K562 (cell line): Measurements from ENCODE around the gene MMS19. TPM values are rescaled to one million over a fixed set of nuclear protein-coding genes. Genes with fewer than 3 reads are reported as not detected.
A peak's percentile ranks its signal among the peaks of the same experiment; 100 is the strongest.

ENCODE experiments used
- ATAC-seq: fragments of 200-7000 bp; cut with Tn5 transposase; 3 replicates; pipeline ENCODE4 v1.9.1; 2020; ENCODE audit warnings: moderate library complexity
- BruUV-seq: library from RNA; stranded (reverse); fragments of 400-500 nt; replicated peaks from 2 replicates; lab custom pipeline; 2021; lab: Mats Ljungman, UMichigan
- CTCF ChIA-PET: fragments of 300-600 bp; formaldehyde crosslinking; extraction: SDS; loops from one replicate; lab custom pipeline; 2021; ENCODE audit warnings: low intra/inter-chr PET ratio; lab: Yijun Ruan, JAX
- POLR2A ChIA-PET: fragments of 300-600, 350-650 bp; sonication (Branson Sonifier 250); formaldehyde crosslinking; extraction: SDS; loops from one replicate; lab custom pipeline; 2021; ENCODE audit warnings: antibody characterized with exemption, inconsistent platforms; lab: Yijun Ruan, JAX
- DNase-seq, 4 experiments: peaks; one replicate each; pipeline versions ENCODE4 v3.0.0 to v3.0.0-alpha.2; 2011 to 2018; ENCODE audit warnings: low spot score in 3 of 4, mixed read lengths in 3 of 4; ENCODE audit errors: extremely low read depth in 1 of 4
- FAIRE-seq: peaks from 2 replicates; lab custom pipeline; 2011; peaks lifted over from hg19 to GRCh38; lab: Jason Lieb, UNC
- H2AFZ ChIP-seq: 2 replicates; pipeline ENCODE4 v1.6.0; 2011; ENCODE audit warnings: low read depth, low read length, control low read depth, inconsistent platforms
- H3K27ac ChIP-seq: fragments of 200-600 bp; 3 replicates; pipeline ENCODE4 v1.8.0; 2011; ENCODE audit warnings: low read depth, mild to moderate bottlenecking, control low read depth, inconsistent platforms, low read length, moderate library complexity, mixed read lengths; ENCODE audit errors: extremely low read depth
- H3K27me3 ChIP-seq, 2 experiments: fragments of 300-600 bp in 1 of 2; 2 replicates in 1 of 2; 3 replicates in 1 of 2; pipeline versions ENCODE4 v1.6.0 to v1.8.0; 2011; ENCODE audit warnings: inconsistent platforms in 2 of 2, low read length in 2 of 2, mild to moderate bottlenecking in 1 of 2, mixed read lengths in 1 of 2, moderate library complexity in 1 of 2; ENCODE audit not compliant: control insufficient read depth in 2 of 2, insufficient read depth in 2 of 2
- H3K36me3 ChIP-seq: fragments of 300-600 bp; 3 replicates; pipeline ENCODE4 v1.8.0; 2011; ENCODE audit warnings: mild to moderate bottlenecking, low read length, inconsistent platforms; ENCODE audit not compliant: control insufficient read depth, insufficient read depth
- H3K4me1 ChIP-seq, 2 experiments: fragments of 200-600 bp in 1 of 2; replicated peaks in 1 of 2; 2 replicates in 1 of 2; 3 replicates in 1 of 2; pipeline versions ENCODE4 v1.5.1 to v1.8.0; 2011; ENCODE audit warnings: inconsistent platforms in 2 of 2, low read length in 2 of 2, mild to moderate bottlenecking in 1 of 2, mixed read lengths in 1 of 2, moderate library complexity in 1 of 2; ENCODE audit not compliant: control insufficient read depth in 2 of 2, insufficient read depth in 2 of 2
- H3K4me2 ChIP-seq: 2 replicates; pipeline ENCODE4 v1.6.1; 2011; ENCODE audit warnings: low read length, control low read depth, inconsistent platforms, mixed read lengths; ENCODE audit not compliant: insufficient read depth
- H3K4me3 ChIP-seq: fragments of 200-600 bp; sonication (generic), shearing (Covaris generic); 2 replicates; pipeline ENCODE4 v1.5.1; 2016; ENCODE audit warnings: control low read depth, inconsistent platforms
- H3K79me2 ChIP-seq: fragments of 200-600 bp; 3 replicates; pipeline ENCODE4 v1.8.0; 2011; ENCODE audit warnings: low read length, inconsistent platforms; ENCODE audit not compliant: control insufficient read depth, insufficient read depth
- H3K9ac ChIP-seq, 2 experiments: 2 replicates each; pipeline versions ENCODE4 v1.6.0 to v1.6.1; 2011; ENCODE audit warnings: low read depth in 2 of 2, low read length in 2 of 2, control low read depth in 1 of 2, inconsistent platforms in 1 of 2, mild to moderate bottlenecking in 1 of 2, mixed read lengths in 1 of 2; ENCODE audit not compliant: insufficient read depth in 1 of 2
- H3K9me1 ChIP-seq: one replicate; pipeline ENCODE4 v1.6.0; 2011; ENCODE audit warnings: inconsistent platforms, mild to moderate bottlenecking, low read length, moderate library complexity; ENCODE audit not compliant: control insufficient read depth, insufficient read depth
- H3K9me3 ChIP-seq: replicated peaks from 2 replicates; pipeline ENCODE4 v1.5.1; 2011; ENCODE audit warnings: low read depth, low read length, inconsistent platforms; ENCODE audit not compliant: control insufficient read depth, insufficient read depth
- H4K20me1 ChIP-seq: replicated peaks from 2 replicates; pipeline ENCODE4 v1.6.1; 2011; ENCODE audit warnings: low read length, inconsistent platforms, mixed read lengths; ENCODE audit not compliant: control insufficient read depth, insufficient read depth
- CAMTA2 ChIP-seq: fragments of 250-450 bp; sonication (Bioruptor Pico); conservative IDR thresholded peaks from 2 replicates; pipeline ENCODE4 v1.5.1; 2022
- CBX1 ChIP-seq: sonication (generic); IDR thresholded peaks from 2 replicates; pipeline ENCODE4 v1.6.1; 2016; ENCODE audit warnings: antibody characterized with exemption, low read depth, mild to moderate bottlenecking
- POLR2AphosphoS2 ChIP-seq: IDR thresholded peaks from 2 replicates; pipeline ENCODE4 v1.6.1; 2012; ENCODE audit warnings: low read length, improper control_type of control experiment
- POLR2AphosphoS5 ChIP-seq: IDR thresholded peaks from 2 replicates; pipeline ENCODE4 v1.6.1; 2011; ENCODE audit warnings: mild to moderate bottlenecking, low read depth, low read length, moderate library complexity; ENCODE audit not compliant: control insufficient read depth, insufficient read depth
- POLR2G ChIP-seq: fragments of 200-400 bp; formaldehyde crosslinking; IDR thresholded peaks from 2 replicates; pipeline ENCODE4 v1.6.1; 2017; ENCODE audit warnings: low read depth, mild to moderate bottlenecking, antibody characterized with exemption, low read length, moderate library complexity
- RAD21 ChIP-seq, 2 experiments: fragments of 250-450 bp in 1 of 2; fragments of 450-650 bp in 1 of 2; sonication (Bioruptor Pico) in 1 of 2; formaldehyde crosslinking in 1 of 2; IDR thresholded peaks in 1 of 2; conservative IDR thresholded peaks in 1 of 2; 2 replicates each; pipeline versions ENCODE4 v1.4.0 to v1.8.0; 2020 to 2022; ENCODE audit warnings: mild to moderate bottlenecking in 2 of 2, moderate library complexity in 1 of 2
- RFX5 ChIP-seq: IDR thresholded peaks from 2 replicates; pipeline ENCODE4 v1.6.1; 2011; ENCODE audit warnings: low read depth, mild to moderate bottlenecking, improper control_type of control experiment, low read length
- ZBTB34 ChIP-seq: fragments of 250-450 bp; sonication (Bioruptor Pico); IDR thresholded peaks from 2 replicates; pipeline ENCODE4 v1.8.0; 2021; ENCODE audit warnings: mild to moderate bottlenecking, moderate library complexity
- ZNF583 ChIP-seq: fragments of 250-450 bp; sonication (Bioruptor Pico); IDR thresholded peaks from 2 replicates; pipeline ENCODE4 v1.4.0; 2020
- in situ Hi-C: fragments of 300-500 bp; cut with MboI; formaldehyde crosslinking; loops from 4 replicates; pipeline ENCODE4 v1.15.0; 2018; ENCODE audit warnings: inconsistent platforms, mixed read lengths
- intact Hi-C: fragments of 100-400 bp; cut with micrococcal nuclease; formaldehyde crosslinking; loops from 2 replicates; pipeline ENCODE4 v1.14.2; 2022
- polyA plus RNA-seq, 8 experiments: library from polyadenylated mRNA; depleted of rRNA in 4 of 8; stranded (reverse) in 5 of 8; unstranded in 3 of 8; fragments of >200 nt; fragmentation: Nextera tagmentation in 2 of 8; fragmentation: Illumina TruSeq in 1 of 8; extraction: Ambion mirVana in 2 of 8; extraction: Trizol in 1 of 8; gene quantifications; 2 replicates each; pipeline versions ENCODE4 v1.2.1 to v1.2.3, GENCODE V29; 2011 to 2014; ENCODE audit warnings: inconsistent platforms in 1 of 8, missing spikeins in 1 of 8
- total RNA-seq, 7 experiments: library from RNA; depleted of rRNA in 6 of 7; stranded (reverse); fragments of >200 nt in 6 of 7; fragmentation: Illumina TruSeq in 2 of 7; extraction: Trizol in 2 of 7; gene quantifications; 2 replicates each; pipeline versions ENCODE4 v1.2.1 to v1.2.3, GENCODE V29; 2011 to 2021; ENCODE audit warnings: low replicate concordance in 1 of 7
- TF ChIP-seq, protein P1 (sequence below), 3 experiments: IDR thresholded peaks in 2 of 3; conservative IDR thresholded peaks in 1 of 3; 2 replicates each; pipeline ENCODE4 v1.5.1; 2011 to 2012; ENCODE audit warnings: low read length in 3 of 3, mild to moderate bottlenecking in 3 of 3, control low read depth in 2 of 3, improper control_type of control experiment in 1 of 3, inconsistent platforms in 1 of 3, low read depth in 1 of 3, mixed read lengths in 1 of 3, moderate library complexity in 1 of 3; ENCODE audit not compliant: insufficient read depth in 2 of 3

The MMS19 gene
- total and polyA plus RNA-seq, 9 of the 15 experiments (the other 6 are each of a cell fraction or from before 2014, with no cell fraction given) = 40.1 to 110 (median 62.9) TPM

DNA sequence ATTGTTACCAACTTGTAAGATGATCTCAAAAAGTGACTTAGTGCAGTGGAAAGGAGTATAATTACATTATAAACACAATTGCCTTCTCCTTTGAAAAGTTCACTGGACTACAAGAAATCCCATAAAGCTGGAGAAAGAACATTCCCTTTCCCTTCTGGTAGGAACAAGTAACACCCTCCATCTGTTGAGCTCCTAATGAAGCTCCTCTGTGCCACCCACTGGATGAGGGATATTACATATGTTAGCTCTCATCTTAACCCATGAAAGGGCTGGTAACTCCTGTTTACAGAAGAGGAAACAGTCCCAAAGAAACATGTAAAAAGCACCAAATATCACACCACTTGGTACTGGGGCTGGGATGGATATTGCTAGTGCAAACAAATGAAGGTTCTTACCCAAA is 64.2 kb downstream of the MMS19 start:
- no peak overlapping the region for H3K4me3 ChIP-seq
- in situ Hi-C loops = no loop called here
- H3K27me3 ChIP-seq = no peaks in the 10 kb centered on the region
- no peak overlapping the region for H3K27ac ChIP-seq
- peaks cover 2 to 4% of the 10 kb centered on the region in 2 experiments; a peak in 2 of 5 replicates for H3K4me1 ChIP-seq
- peak in 1 of 2 experiments; percentile 13; a peak in 1 of 4 replicates for TF ChIP-seq RAD21 (CRISPR knock-in tag; conservative IDR thresholded peaks at IDR 0.05 in 1 of 2, IDR thresholded peaks at IDR 0.05 in 1 of 2)
- peak; percentile 16; the same call in 1 of the 2 replicates for TF ChIP-seq POLR2AphosphoS5
- peak; percentile 1; the same call in 1 of the 2 replicates for TF ChIP-seq POLR2G
- TF ChIP-seq RFX5 = no peak
- no peak for TF ChIP-seq CAMTA2 (CRISPR knock-in tag)
- TF ChIP-seq POLR2AphosphoS2 = 0 out of 2 replicates have a peak, but pooled peaks have one; percentile 90
- TF ChIP-seq, protein P1, sequence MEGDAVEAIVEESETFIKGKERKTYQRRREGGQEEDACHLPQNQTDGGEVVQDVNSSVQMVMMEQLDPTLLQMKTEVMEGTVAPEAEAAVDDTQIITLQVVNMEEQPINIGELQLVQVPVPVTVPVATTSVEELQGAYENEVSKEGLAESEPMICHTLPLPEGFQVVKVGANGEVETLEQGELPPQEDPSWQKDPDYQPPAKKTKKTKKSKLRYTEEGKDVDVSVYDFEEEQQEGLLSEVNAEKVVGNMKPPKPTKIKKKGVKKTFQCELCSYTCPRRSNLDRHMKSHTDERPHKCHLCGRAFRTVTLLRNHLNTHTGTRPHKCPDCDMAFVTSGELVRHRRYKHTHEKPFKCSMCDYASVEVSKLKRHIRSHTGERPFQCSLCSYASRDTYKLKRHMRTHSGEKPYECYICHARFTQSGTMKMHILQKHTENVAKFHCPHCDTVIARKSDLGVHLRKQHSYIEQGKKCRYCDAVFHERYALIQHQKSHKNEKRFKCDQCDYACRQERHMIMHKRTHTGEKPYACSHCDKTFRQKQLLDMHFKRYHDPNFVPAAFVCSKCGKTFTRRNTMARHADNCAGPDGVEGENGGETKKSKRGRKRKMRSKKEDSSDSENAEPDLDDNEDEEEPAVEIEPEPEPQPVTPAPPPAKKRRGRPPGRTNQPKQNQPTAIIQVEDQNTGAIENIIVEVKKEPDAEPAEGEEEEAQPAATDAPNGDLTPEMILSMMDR (IDR thresholded peaks at IDR 0.05 in 2 of 3, conservative IDR thresholded peaks at IDR 0.05 in 1 of 3; ENCODE audit: insufficient read depth in 2 of 3, low read depth in 1 of 3, low read length in 3 of 3) = 0 out of 6 replicates have a peak, but pooled peaks of 1 of the 3 experiments have one; percentile 7
- TF ChIP-seq CBX1 = no peak
- TF ChIP-seq ZBTB34 = no peak
- TF ChIP-seq ZNF583 (CRISPR knock-in tag) = no peak
- H3K79me2 ChIP-seq = peaks cover 16% of the 10 kb centered on the region
- ATAC-seq = peak; percentile 68
- no peak overlapping the region for H2AFZ ChIP-seq
- no peak for FAIRE-seq
- no peak overlapping the region for H3K4me2 ChIP-seq
- no TSS peak for BruUV-seq
- no peaks in the 10 kb centered on the region for H3K9me1 ChIP-seq
- no peak overlapping the region for H3K9ac ChIP-seq
- DNase-seq = no peak
- ChIA-PET CTCF (no interaction called here), POLR2A (interaction anchor here (0.6 to 1.6 kb wide), 4 partner anchors 9 to 33 kb away, joined by 3 to 5 read pairs (median 3); partner anchors contain the start of gene RRP12)
- no peaks in the 10 kb centered on the region for H3K9me3 ChIP-seq
- H3K36me3 ChIP-seq = peaks cover 70% of the 10 kb centered on the region
- H4K20me1 ChIP-seq = 0 out of 2 replicates have a peak, but pooled peaks cover 8% of the 10 kb centered on the region
- intact Hi-C loops = no loop called here
